Breast epithelium (tissue), 4 donors: ENCODE results near the gene GFPT2. TPM values are rescaled to one million over a fixed set of nuclear protein-coding genes. Genes with fewer than 3 reads are reported as not detected.
A peak's percentile ranks its signal among the peaks of the same experiment; 100 is the strongest.

Source experiments
- DNase-seq, 2 donors: peaks; one replicate each; pipeline ENCODE4 v3.0.0-alpha.2; 2019; ENCODE audit warnings: low spot score in 2 of 2
- H3K27ac ChIP-seq, 2 donors: fragments of 200-600 bp; sonication (generic) in 1 of 2; one replicate each; pipeline ENCODE4 v1.5.1; 2016 to 2019; ENCODE audit warnings: mild to moderate bottlenecking in 1 of 2
- H3K27me3 ChIP-seq, 2 donors: fragments of 200-600 bp; sonication (generic) in 1 of 2; one replicate each; pipeline versions ENCODE4 v1.5.1 to v1.6.0; 2017 to 2019; ENCODE audit warnings: control low read depth in 1 of 2, mild to moderate bottlenecking in 1 of 2
- H3K36me3 ChIP-seq: fragments of 200-600 bp; one replicate; pipeline ENCODE4 v1.5.1; 2019
- H3K4me1 ChIP-seq, 2 donors: fragments of 200-600 bp; sonication (generic); one replicate each; pipeline ENCODE4 v1.5.1; 2016 to 2019; ENCODE audit warnings: control low read depth in 1 of 2
- H3K4me3 ChIP-seq, 3 donors: fragments of 200-600 bp; sonication (generic); 1 replicate in 2 of 3; 2 replicates in 1 of 3; pipeline ENCODE4 v1.5.1; 2016 to 2019; ENCODE audit warnings: mild to moderate bottlenecking in 3 of 3, moderate library complexity in 2 of 3
- H3K9me3 ChIP-seq, 2 donors: fragments of 200-600 bp; sonication (generic) in 1 of 2; one replicate each; pipeline ENCODE4 v1.5.1; 2016 to 2019; ENCODE audit warnings: control low read depth in 1 of 2
- CTCF ChIP-seq, 3 donors: fragments of 450-650 bp; IDR thresholded peaks; one replicate each; pipeline ENCODE4 v1.5.1; 2016 to 2017; ENCODE audit warnings: antibody characterized with exemption in 3 of 3, mild to moderate bottlenecking in 3 of 3, moderate library complexity in 3 of 3
- POLR2A ChIP-seq: fragments of 450-650 bp; IDR thresholded peaks from one replicate; pipeline ENCODE4 v1.6.1; 2016; ENCODE audit warnings: antibody characterized with exemption, mild to moderate bottlenecking, moderate library complexity
- POLR2AphosphoS5 ChIP-seq, 3 donors: sonication (generic); formaldehyde crosslinking; IDR thresholded peaks; one replicate each; pipeline ENCODE4 v1.6.1; 2017; ENCODE audit warnings: antibody characterized with exemption in 3 of 3
- intact Hi-C: fragments of 100-400 bp; cut with DNase I; formaldehyde crosslinking; loops from one replicate; pipeline ENCODE4 v1.15.1; 2023; ENCODE audit warnings: low total_unique reads
- total RNA-seq, 3 donors: library from RNA; depleted of rRNA; stranded (reverse); fragments of >200 nt; gene quantifications; one replicate each; pipeline ENCODE4 v1.1.0, GENCODE V29; 2016

GFPT2 gene
- total RNA-seq, 3 donors from 2014 or later = 27.2 to 60.0 (median 52.5) TPM

GRCh38 chr5:180297587-180298282 is 55.4 kb downstream of the GFPT2 start:
- no peak overlapping the region for H3K4me3 ChIP-seq
- no peaks in the 10 kb centered on the region for H3K4me1 ChIP-seq
- H3K9me3 ChIP-seq = no peaks in the 10 kb centered on the region
- H3K27ac ChIP-seq = no peak overlapping the region
- TF ChIP-seq CTCF (IDR thresholded peaks at IDR 0.05) (no peak), POLR2AphosphoS5 (IDR thresholded peaks at IDR 0.05) (no peak)
- H3K36me3 ChIP-seq = no peaks in the 10 kb centered on the region
- intact Hi-C loops = no loop called here
- no peak for DNase-seq
- no peaks in the 10 kb centered on the region for H3K27me3 ChIP-seq

GRCh38 chr5:180296771-180297170 is 56.4 kb downstream of the GFPT2 start:
- Histone ChIP-seq H3K27ac (no peak overlapping the region), H3K36me3 (no peaks in the 10 kb centered on the region), H3K27me3 (no peaks in the 10 kb centered on the region), H3K4me1 (no peaks in the 10 kb centered on the region), H3K9me3 (no peaks in the 10 kb centered on the region), H3K4me3 (no peak overlapping the region)
- TF ChIP-seq CTCF (IDR thresholded peaks at IDR 0.05) = no peak
- TF ChIP-seq POLR2A = no peak
- no peak for TF ChIP-seq POLR2AphosphoS5 (IDR thresholded peaks at IDR 0.05)
- intact Hi-C loops = no loop called here
- DNase-seq = no peak

GRCh38 chr5:180294913-180295555 is 58.1 kb downstream of the GFPT2 start:
- Histone ChIP-seq H3K27me3 (no peaks in the 10 kb centered on the region), H3K4me3 (no peak overlapping the region), H3K9me3 (no peaks in the 10 kb centered on the region), H3K27ac (no peak overlapping the region), H3K4me1 (peaks cover 0 to 7% of the 10 kb centered on the region in 2 donors), H3K36me3 (no peaks in the 10 kb centered on the region)
- TF ChIP-seq POLR2AphosphoS5 (IDR thresholded peaks at IDR 0.05) (no peak), POLR2A (no peak)
- intact Hi-C loops = loop anchor here (5.0 kb wide), 1 partner anchor 177 kb away; no protein-coding TSS in a partner anchor
- DNase-seq = no peak

GRCh38 chr5:180294411-180294810 is 58.7 kb downstream of the GFPT2 start:
- H3K36me3 ChIP-seq = no peaks in the 10 kb centered on the region
- no peak overlapping the region for H3K4me3 ChIP-seq
- H3K9me3 ChIP-seq = no peaks in the 10 kb centered on the region
- no peak for TF ChIP-seq POLR2A
- TF ChIP-seq POLR2AphosphoS5 (IDR thresholded peaks at IDR 0.05) = no peak
- TF ChIP-seq CTCF (IDR thresholded peaks at IDR 0.05) = no peak
- no peak overlapping the region for H3K27ac ChIP-seq
- no peak for DNase-seq
- intact Hi-C loops = loop anchor here (5.0 kb wide), 1 partner anchor 178 kb away; no protein-coding TSS in a partner anchor
- peaks cover 0 to 7% of the 10 kb centered on the region in 2 donors for H3K4me1 ChIP-seq
- H3K27me3 ChIP-seq = no peaks in the 10 kb centered on the region

- no peaks in the 10 kb centered on the region for H3K27me3 ChIP-seq
- peak within 1 kb of the TSS; percentile 87 to 100 (median 95) for H3K4me3 ChIP-seq
- H3K36me3 ChIP-seq = no peaks in the 10 kb centered on the region
- intact Hi-C loops = loop anchor here (5.0 kb wide), 1 partner anchor 180 kb away; no protein-coding TSS in a partner anchor
- H3K9me3 ChIP-seq = no peaks in the 10 kb centered on the region
- peak within 1 kb of the TSS; percentile 87 to 94 for H3K27ac ChIP-seq
- H3K4me1 ChIP-seq = peaks cover 0 to 7% of the 10 kb centered on the region in 2 donors
- TF ChIP-seq POLR2AphosphoS5 (IDR thresholded peaks at IDR 0.05) (no peak), POLR2A (no peak), CTCF (IDR thresholded peaks at IDR 0.05) (no peak)
- DNase-seq = peak; percentile 66 to 68
Observed at GRCh38 chr5:180291943-180292831, 60.9 kb downstream of the GFPT2 start, which contains the start of gene MAPK9. Gene MAPK9 (minus strand): TSS chr5:180292083. CDS start chr5:180280561, 11,522 bp downstream.
